HCT116 (cell line): ENCODE data around the gene CPA5. TPM values are rescaled to one million over a fixed set of nuclear protein-coding genes. Genes with fewer than 3 reads are reported as not detected.

Source experiments
- ATAC-seq: fragments of 200-7000 bp; cut with Tn5 transposase; 2 replicates; pipeline ENCODE4 v1.9.1; 2020; ENCODE audit warnings: mild to moderate bottlenecking, moderate library complexity
- BruUV-seq: library from RNA; stranded (reverse); fragments of 400-500 nt; replicated peaks from 2 replicates; lab custom pipeline; 2021; lab: Mats Ljungman, UMichigan
- CTCF ChIA-PET: fragments of 300-600 bp; sonication (Branson Sonifier 250); formaldehyde crosslinking; loops from one replicate; lab custom pipeline; 2021; ENCODE audit warnings: antibody characterized with exemption; lab: Charles Lee
- POLR2A ChIA-PET: fragments of 300-600, 350-600 bp; sonication (Branson Sonifier 250); formaldehyde crosslinking; loops from one replicate; lab custom pipeline; 2021; ENCODE audit warnings: antibody characterized with exemption; lab: Charles Lee
- RAD21 ChIA-PET, 2 experiments: fragments of 300-600 bp; sonication (Branson Sonifier 250); formaldehyde crosslinking; loops; one replicate each; lab custom pipeline; 2023; ENCODE audit warnings: low total read pairs in 2 of 2; ENCODE audit not compliant: uncharacterized antibody in 2 of 2, unreplicated experiment in 2 of 2, low non-redundant PET in 1 of 2; lab: Charles Lee
- DNase-seq: peaks from one replicate; pipeline ENCODE4 v3.0.0-alpha.2; 2010; ENCODE audit warnings: low read depth, low spot score
- H2AFZ ChIP-seq: fragments of 200-600 bp; shearing (Covaris generic), sonication (generic); 2 replicates; pipeline ENCODE4 v1.6.1; 2017; ENCODE audit warnings: low read depth, mixed run types, mixed read lengths, antibody characterized with exemption, low read length; ENCODE audit not compliant: poor library complexity, severe bottlenecking
- H3K27ac ChIP-seq: 2 replicates; pipeline ENCODE4 v1.5.1; 2012; ENCODE audit warnings: low read depth, low read length
- H3K27me3 ChIP-seq: fragments of 200-600 bp; sonication (generic); 2 replicates; pipeline ENCODE4 v1.6.1; 2016; ENCODE audit warnings: mixed run types, low read length, mixed read lengths; ENCODE audit not compliant: insufficient read depth
- H3K36me3 ChIP-seq, 2 experiments: fragments of 200-500 bp in 1 of 2; fragments of 200-600 bp in 1 of 2; sonication (Bioruptor generic) in 1 of 2; sonication (generic) in 1 of 2; 2 replicates each; pipeline versions ENCODE4 v1.5.1 to v1.6.1; 2014 to 2016; ENCODE audit warnings: low read length in 2 of 2, inconsistent platforms in 1 of 2, mixed read lengths in 1 of 2, mixed run types in 1 of 2; ENCODE audit not compliant: insufficient read depth in 2 of 2, control insufficient read depth in 1 of 2
- H3K4me1 ChIP-seq, 2 experiments: fragments of 200-600 bp in 1 of 2; sonication (generic) in 1 of 2; 2 replicates each; pipeline versions ENCODE4 v1.5.1 to v1.6.1; 2012 to 2017; ENCODE audit warnings: low read length in 2 of 2, inconsistent platforms in 1 of 2, mild to moderate bottlenecking in 1 of 2, mixed read lengths in 1 of 2, mixed run types in 1 of 2, moderate library complexity in 1 of 2; ENCODE audit not compliant: insufficient read depth in 2 of 2, control insufficient read depth in 1 of 2
- H3K4me2 ChIP-seq: fragments of 200-600 bp; sonication (generic); 2 replicates; pipeline ENCODE4 v1.6.1; 2017; ENCODE audit warnings: mixed run types, low read length, mixed read lengths
- H3K4me3 ChIP-seq, 2 experiments: fragments of 200-600 bp in 1 of 2; sonication (generic) in 1 of 2; replicated peaks in 1 of 2; 2 replicates each; pipeline ENCODE4 v1.5.1; 2011 to 2016; ENCODE audit warnings: low read length in 2 of 2, control low read depth in 1 of 2, low read depth in 1 of 2, mild to moderate bottlenecking in 1 of 2, mixed read lengths in 1 of 2, mixed run types in 1 of 2
- H3K79me2 ChIP-seq: fragments of 200-600 bp; sonication (generic); 2 replicates; pipeline ENCODE4 v1.6.1; 2017; ENCODE audit warnings: mild to moderate bottlenecking, mixed run types, low read length, moderate library complexity, mixed read lengths; ENCODE audit not compliant: insufficient read depth
- H3K9ac ChIP-seq: fragments of 200-600 bp; sonication (generic); 2 replicates; pipeline ENCODE4 v1.6.1; 2016; ENCODE audit warnings: low read length, mixed read lengths
- H3K9me2 ChIP-seq: fragments of 200-600 bp; sonication (generic), shearing (Covaris generic); 2 replicates; pipeline ENCODE4 v1.6.1; 2017; ENCODE audit warnings: mixed run types, mild to moderate bottlenecking, moderate library complexity; ENCODE audit not compliant: insufficient read depth
- H3K9me3 ChIP-seq, 2 experiments: fragments of 200-500 bp in 1 of 2; fragments of 200-600 bp in 1 of 2; sonication (Bioruptor generic) in 1 of 2; sonication (generic) in 1 of 2; 2 replicates each; pipeline ENCODE4 v1.6.1; 2014 to 2017; ENCODE audit warnings: low read length in 2 of 2, mixed read lengths in 2 of 2, inconsistent platforms in 1 of 2, low read depth in 1 of 2, mild to moderate bottlenecking in 1 of 2, mixed run types in 1 of 2, moderate library complexity in 1 of 2; ENCODE audit not compliant: control insufficient read depth in 1 of 2, insufficient read depth in 1 of 2
- H4K20me1 ChIP-seq: fragments of 200-600 bp; sonication (generic), shearing (Covaris generic); 2 replicates; pipeline ENCODE4 v1.6.1; 2017; ENCODE audit warnings: mixed run types, mild to moderate bottlenecking, moderate library complexity; ENCODE audit not compliant: insufficient read depth
- ATF3 ChIP-seq: IDR thresholded peaks from 2 replicates; pipeline ENCODE4 v1.6.1; 2012
- CEBPB ChIP-seq: IDR thresholded peaks from 2 replicates; pipeline ENCODE4 v1.6.1; 2012; ENCODE audit warnings: low read depth
- CTCF ChIP-seq, 3 experiments: fragments of 200-600 bp in 1 of 3; sonication (generic) in 1 of 3; IDR thresholded peaks in 2 of 3; conservative IDR thresholded peaks in 1 of 3; 2 replicates each; pipeline ENCODE4 v1.5.1; 2012 to 2017; ENCODE audit warnings: low read depth in 2 of 3, low read length in 2 of 3, antibody characterized with exemption in 1 of 3, borderline replicate concordance in 1 of 3, control low read depth in 1 of 3, mild to moderate bottlenecking in 1 of 3, mixed read lengths in 1 of 3, mixed run types in 1 of 3, moderate library complexity in 1 of 3; ENCODE audit not compliant: insufficient read depth in 1 of 3
- EGR1 ChIP-seq: IDR thresholded peaks from 2 replicates; pipeline ENCODE4 v1.6.1; 2012; ENCODE audit warnings: low read depth
- ELF1 ChIP-seq: IDR thresholded peaks from 2 replicates; pipeline ENCODE4 v1.6.1; 2012; ENCODE audit warnings: low read depth, borderline replicate concordance
- FOSL1 ChIP-seq: IDR thresholded peaks from 2 replicates; pipeline ENCODE4 v1.6.1; 2012; ENCODE audit warnings: low read depth
- JUND ChIP-seq: IDR thresholded peaks from 2 replicates; pipeline ENCODE4 v1.6.1; 2012
- POLR2AphosphoS5 ChIP-seq: IDR thresholded peaks from 2 replicates; pipeline ENCODE4 v1.6.1; 2011; ENCODE audit warnings: mild to moderate bottlenecking, low read depth, low read length, moderate library complexity
- RAD21 ChIP-seq: IDR thresholded peaks from 2 replicates; pipeline ENCODE4 v1.6.1; 2012; ENCODE audit warnings: low read depth, mild to moderate bottlenecking
- SP1 ChIP-seq: IDR thresholded peaks from 2 replicates; pipeline ENCODE4 v1.6.1; 2012; ENCODE audit warnings: low read depth
- TCF7L2 ChIP-seq: IDR thresholded peaks from 2 replicates; pipeline ENCODE4 v1.7.0; 2011; ENCODE audit warnings: borderline replicate concordance, inconsistent platforms; ENCODE audit not compliant: insufficient read depth, insufficient read length; ENCODE audit errors: extremely low read depth
- ZNF274 ChIP-seq: fragments of 200-500 bp; sonication (Bioruptor generic); IDR thresholded peaks from 2 replicates; pipeline ENCODE4 v1.6.1; 2014; ENCODE audit warnings: mild to moderate bottlenecking, low read depth, low read length, inconsistent platforms
- intact Hi-C: fragments of 100-400 bp; cut with micrococcal nuclease; formaldehyde crosslinking; loops from 2 replicates; pipeline ENCODE4 v1.10.0; 2022
- total RNA-seq: library from RNA; stranded (reverse); gene quantifications from one replicate; pipeline ENCODE4 v1.2.1, GENCODE V29; 2021; ENCODE audit not compliant: unreplicated experiment
- TF ChIP-seq, protein P1 (sequence below): IDR thresholded peaks from 2 replicates; pipeline ENCODE4 v1.6.1; 2011; ENCODE audit warnings: mild to moderate bottlenecking, low read length, moderate library complexity; ENCODE audit not compliant: insufficient replicate concordance; ENCODE audit errors: extremely low read depth

The CPA5 gene
- total RNA-seq, 1 experiment from 2014 or later, result not detected

GRCh38 chr7:130341882-130342281 lies 2.7 kb upstream of the CPA5 start:
- DNase-seq (no peak), ATAC-seq (no peak)
- no peak overlapping the region for H3K27ac ChIP-seq
- no peak overlapping the region for H3K4me2 ChIP-seq
- ChIA-PET RAD21 (no interaction called here), POLR2A (no interaction called here), CTCF (no interaction called here)
- TF ChIP-seq ATF3 (no peak), CTCF (IDR thresholded peaks at IDR 0.05 in 2 of 3, conservative IDR thresholded peaks at IDR 0.05 in 1 of 3; ENCODE audit: borderline replicate concordance in 1 of 3, insufficient read depth in 1 of 3, low read depth in 2 of 3, low read length in 2 of 3) (no peak), ELF1 (no peak)
- intact Hi-C loops, result no loop called here
- no peaks in the 10 kb centered on the region for H3K9me3 ChIP-seq
- no peaks in the 10 kb centered on the region for H3K9me2 ChIP-seq
- H2AFZ ChIP-seq, result no peak overlapping the region
- no peaks in the 10 kb centered on the region for H3K36me3 ChIP-seq
- H3K79me2 ChIP-seq, result no peaks in the 10 kb centered on the region
- no peak overlapping the region for H3K9ac ChIP-seq
- no peaks in the 10 kb centered on the region for H4K20me1 ChIP-seq
- H3K27me3 ChIP-seq, result no peaks in the 10 kb centered on the region
- H3K4me1 ChIP-seq, result no peaks in the 10 kb centered on the region
- H3K4me3 ChIP-seq, result no peak overlapping the region
- BruUV-seq, result no TSS peak

DNA sequence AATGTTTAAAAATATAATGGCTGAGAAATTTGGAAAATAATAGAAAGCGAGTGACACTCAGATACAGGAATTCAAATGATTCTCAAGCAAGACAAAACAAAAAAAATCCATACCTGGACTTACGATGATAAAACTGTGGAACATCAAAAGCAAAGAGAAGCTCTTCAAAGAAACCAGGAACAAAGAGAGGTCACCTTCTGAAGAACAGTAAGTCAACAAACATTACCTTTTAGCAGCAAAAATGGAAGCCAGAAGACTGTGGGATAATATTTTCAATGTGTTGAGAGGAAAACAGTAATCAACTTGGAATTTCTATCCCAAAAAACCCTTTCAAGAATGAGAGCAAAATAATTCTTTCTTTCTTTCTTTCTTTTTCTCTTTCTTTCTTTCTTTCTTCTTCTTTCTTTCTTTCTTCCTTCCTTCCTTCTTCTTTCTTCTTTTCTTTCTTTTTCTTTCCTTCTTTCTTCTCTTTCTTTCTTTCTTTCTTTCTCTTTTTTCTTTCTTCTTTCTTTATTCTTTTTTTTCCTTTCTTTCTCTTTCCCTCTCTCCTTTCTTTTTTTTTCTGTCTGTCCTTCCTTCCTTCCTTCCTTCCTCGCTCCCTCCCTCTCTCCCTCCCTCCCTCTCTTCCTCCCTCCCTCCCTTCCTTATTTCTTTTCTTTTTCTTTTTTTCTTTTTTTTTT lies 1.8 kb upstream of the CPA5 start:
- Histone ChIP-seq H3K9me3 (no peaks in the 10 kb centered on the region), H2AFZ (no peak overlapping the region), H3K36me3 (no peaks in the 10 kb centered on the region), H3K4me2 (no peak overlapping the region), H3K9me2 (no peaks in the 10 kb centered on the region), H3K27me3 (no peaks in the 10 kb centered on the region), H4K20me1 (no peaks in the 10 kb centered on the region), H3K27ac (no peak overlapping the region), H3K9ac (no peak overlapping the region), H3K4me3 (no peak overlapping the region), H3K79me2 (no peaks in the 10 kb centered on the region), H3K4me1 (no peaks in the 10 kb centered on the region)
- BruUV-seq, result no TSS peak
- ChIA-PET RAD21 (no interaction called here), POLR2A (no interaction called here), CTCF (no interaction called here)
- TF ChIP-seq JUND, result no peak
- no peak for TF ChIP-seq ZNF274
- TF ChIP-seq RAD21, result no peak
- no peak for TF ChIP-seq SP1
- no peak for TF ChIP-seq CEBPB
- TF ChIP-seq, protein P1, sequence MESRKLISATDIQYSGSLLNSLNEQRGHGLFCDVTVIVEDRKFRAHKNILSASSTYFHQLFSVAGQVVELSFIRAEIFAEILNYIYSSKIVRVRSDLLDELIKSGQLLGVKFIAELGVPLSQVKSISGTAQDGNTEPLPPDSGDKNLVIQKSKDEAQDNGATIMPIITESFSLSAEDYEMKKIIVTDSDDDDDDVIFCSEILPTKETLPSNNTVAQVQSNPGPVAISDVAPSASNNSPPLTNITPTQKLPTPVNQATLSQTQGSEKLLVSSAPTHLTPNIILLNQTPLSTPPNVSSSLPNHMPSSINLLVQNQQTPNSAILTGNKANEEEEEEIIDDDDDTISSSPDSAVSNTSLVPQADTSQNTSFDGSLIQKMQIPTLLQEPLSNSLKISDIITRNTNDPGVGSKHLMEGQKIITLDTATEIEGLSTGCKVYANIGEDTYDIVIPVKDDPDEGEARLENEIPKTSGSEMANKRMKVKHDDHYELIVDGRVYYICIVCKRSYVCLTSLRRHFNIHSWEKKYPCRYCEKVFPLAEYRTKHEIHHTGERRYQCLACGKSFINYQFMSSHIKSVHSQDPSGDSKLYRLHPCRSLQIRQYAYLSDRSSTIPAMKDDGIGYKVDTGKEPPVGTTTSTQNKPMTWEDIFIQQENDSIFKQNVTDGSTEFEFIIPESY, result no peak
- no peak for TF ChIP-seq POLR2AphosphoS5
- no peak for TF ChIP-seq EGR1
- no peak for TF ChIP-seq CTCF (IDR thresholded peaks at IDR 0.05 in 2 of 3, conservative IDR thresholded peaks at IDR 0.05 in 1 of 3; ENCODE audit: borderline replicate concordance in 1 of 3, insufficient read depth in 1 of 3, low read depth in 2 of 3, low read length in 2 of 3)
- TF ChIP-seq TCF7L2, result no peak
- no peak for TF ChIP-seq FOSL1
- ATAC-seq, result no peak
- DNase-seq, result no peak
- intact Hi-C loops, result no loop called here
